ENCODE measurements around the gene PTPN12. TPM values are rescaled to one million over a fixed set of nuclear protein-coding genes. Genes with fewer than 3 reads are reported as not detected.

PTPN12 gene
- total and polyA plus RNA-seq, 2 donors (not counting 1 experiment from before 2014, with no cell fraction given): 18.0 to 78.8 TPM

DNA sequence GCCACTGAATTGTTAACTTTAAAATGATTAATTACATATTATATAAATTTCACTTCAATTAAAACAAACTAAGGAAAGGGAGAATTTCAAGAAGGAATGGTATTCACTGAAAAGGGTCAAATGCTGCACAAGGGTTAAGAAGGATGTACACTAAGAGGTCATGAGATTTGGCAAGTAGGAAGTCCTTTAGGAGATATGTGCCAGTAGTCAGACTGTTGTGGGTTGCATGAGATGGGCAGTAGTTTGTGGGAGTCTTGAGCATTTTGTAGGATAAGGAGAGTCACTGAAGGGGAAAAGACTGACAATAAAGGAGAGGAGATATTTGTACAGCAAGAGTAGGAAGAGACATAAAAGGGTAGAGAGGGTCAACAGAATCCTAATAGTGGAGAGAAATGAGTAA, 12.4 kb upstream of the PTPN12 start:
- POLR2A ChIA-PET: no interaction called here
- CTCF ChIA-PET: no interaction called here

DNA sequence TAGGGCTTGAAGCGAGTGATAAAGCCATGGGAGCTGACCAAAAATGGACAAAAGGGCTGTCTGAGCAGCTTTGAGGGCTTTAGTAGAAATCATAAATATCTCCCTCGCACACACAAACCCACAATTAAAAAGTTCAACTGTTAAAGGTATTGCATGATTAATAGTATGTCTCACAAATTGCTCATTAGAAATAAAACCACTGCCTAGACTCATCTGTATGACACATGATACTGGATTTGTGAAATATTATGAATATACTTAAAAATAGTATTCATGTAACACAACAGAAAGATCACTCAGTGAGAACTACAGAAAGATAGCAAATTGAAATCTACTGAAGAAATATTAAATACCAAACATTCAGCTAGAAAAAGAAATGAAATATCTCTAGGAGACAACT, 11.9 kb upstream of the PTPN12 start:
- no CpG with 5 or more reads among the region's 2 CpGs for WGBS (ENCODE audit: insufficient coverage)
- POLR2A ChIA-PET: no interaction called here
- intact Hi-C loops (cut with micrococcal nuclease): loop anchor here (10.0 kb wide), 1 partner anchor 60 kb away; no protein-coding TSS in a partner anchor

More for the DNA sequence above, 12.4 kb upstream of the PTPN12 start:
- no peak overlapping the region for H3K27ac ChIP-seq (ENCODE audit: low read length in 2 of 2)
- H3K9ac ChIP-seq (ENCODE audit: low read length): no peak overlapping the region
- H3K4me1 Mint-ChIP-seq: peaks cover 10% of the 10 kb centered on the region
- H3K36me3 ChIP-seq (replicated peaks in 1 of 2; ENCODE audit: control extremely low read depth in 1 of 2, control insufficient read depth in 1 of 2, extremely low read depth in 1 of 2, insufficient read depth in 2 of 2, low read length in 1 of 2): no peaks in the 10 kb centered on the region
- H3K27ac Mint-ChIP-seq: no peak overlapping the region
- H3K27me3 Mint-ChIP-seq: no peaks in the 10 kb centered on the region
- H3K79me2 ChIP-seq (ENCODE audit: control insufficient read depth, insufficient read depth, low read length): no peaks in the 10 kb centered on the region
- H3K4me2 ChIP-seq (replicated peaks; ENCODE audit: low read depth, low read length, poor library complexity, severe bottlenecking): no peak overlapping the region
- H3K9me3 Mint-ChIP-seq (ENCODE audit: insufficient read depth): no peaks in the 10 kb centered on the region
- DNase-seq: no peak
- H3K27me3 ChIP-seq (replicated peaks in 1 of 4; ENCODE audit: control extremely low read depth in 1 of 4, control insufficient read depth in 3 of 4, insufficient read depth in 4 of 4, low read length in 3 of 4): no peaks in the 10 kb centered on the region
- H3K4me3 ChIP-seq (ENCODE audit: control extremely low read depth in 1 of 5, extremely low read depth in 1 of 5, insufficient read depth in 1 of 5, low read depth in 2 of 5, low read length in 4 of 5): no peak overlapping the region
- TF ChIP-seq EZH2 (IDR thresholded peaks at IDR 0.05; ENCODE audit: borderline replicate concordance, insufficient read depth, low read depth, low read length, poor library complexity, severe bottlenecking) (no peak), CTCF (IDR thresholded peaks at IDR 0.05) (no peak)
- intact Hi-C loops (cut with micrococcal nuclease): loop anchor here (10.0 kb wide), 1 partner anchor 60 kb away; no protein-coding TSS in a partner anchor
- no peaks in the 10 kb centered on the region for H4K20me1 ChIP-seq (ENCODE audit: control insufficient read depth, insufficient read depth, low read length, poor library complexity, severe bottlenecking)
- H3K4me3 Mint-ChIP-seq: no peak overlapping the region
- no peaks in the 10 kb centered on the region for H3K9me3 ChIP-seq (ENCODE audit: control extremely low read depth in 1 of 3, control insufficient read depth in 2 of 3, insufficient read depth in 1 of 3, low read length in 2 of 3)
- peaks cover 4 to 6% of the 10 kb centered on the region in 2 donors for H3K4me1 ChIP-seq (ENCODE audit: control insufficient read depth in 2 of 2, insufficient read depth in 2 of 2, low read length in 2 of 2)
- no peak overlapping the region for H2AFZ ChIP-seq (ENCODE audit: insufficient read depth, low read depth, low read length, poor library complexity, severe bottlenecking)
- no peak for ATAC-seq (ENCODE audit: low read depth)

More for the DNA sequence above, 11.9 kb upstream of the PTPN12 start:
- CTCF ChIA-PET: no interaction called here
- no peak overlapping the region for H3K27ac ChIP-seq (ENCODE audit: low read length in 2 of 2)
- H4K20me1 ChIP-seq (ENCODE audit: control insufficient read depth, insufficient read depth, low read length, poor library complexity, severe bottlenecking): no peaks in the 10 kb centered on the region
- H3K9me3 Mint-ChIP-seq (ENCODE audit: insufficient read depth): no peaks in the 10 kb centered on the region
- no peak for TF ChIP-seq CTCF (IDR thresholded peaks at IDR 0.05)
- TF ChIP-seq EZH2 (IDR thresholded peaks at IDR 0.05; ENCODE audit: borderline replicate concordance, insufficient read depth, low read depth, low read length, poor library complexity, severe bottlenecking): no peak
- H3K4me2 ChIP-seq (replicated peaks; ENCODE audit: low read depth, low read length, poor library complexity, severe bottlenecking): no peak overlapping the region
- H3K27ac Mint-ChIP-seq: no peak overlapping the region
- no peaks in the 10 kb centered on the region for H3K36me3 ChIP-seq (replicated peaks in 1 of 2; ENCODE audit: control extremely low read depth in 1 of 2, control insufficient read depth in 1 of 2, extremely low read depth in 1 of 2, insufficient read depth in 2 of 2, low read length in 1 of 2)
- peaks cover 9 to 11% of the 10 kb centered on the region in 2 donors for H3K4me1 ChIP-seq (ENCODE audit: control insufficient read depth in 2 of 2, insufficient read depth in 2 of 2, low read length in 2 of 2)
- no peaks in the 10 kb centered on the region for H3K79me2 ChIP-seq (ENCODE audit: control insufficient read depth, insufficient read depth, low read length)
- DNase-seq (no peak), ATAC-seq (ENCODE audit: low read depth) (no peak)
- H3K4me1 Mint-ChIP-seq: peaks cover 14% of the 10 kb centered on the region
- H3K27me3 ChIP-seq (replicated peaks in 1 of 4; ENCODE audit: control extremely low read depth in 1 of 4, control insufficient read depth in 3 of 4, insufficient read depth in 4 of 4, low read length in 3 of 4): no peaks in the 10 kb centered on the region
- H3K9me3 ChIP-seq (ENCODE audit: control extremely low read depth in 1 of 3, control insufficient read depth in 2 of 3, insufficient read depth in 1 of 3, low read length in 2 of 3): no peaks in the 10 kb centered on the region
- no peak overlapping the region for H2AFZ ChIP-seq (ENCODE audit: insufficient read depth, low read depth, low read length, poor library complexity, severe bottlenecking)
- H3K4me3 ChIP-seq (ENCODE audit: control extremely low read depth in 1 of 5, extremely low read depth in 1 of 5, insufficient read depth in 1 of 5, low read depth in 2 of 5, low read length in 4 of 5): no peak overlapping the region
- no peak overlapping the region for H3K9ac ChIP-seq (ENCODE audit: low read length)
- no peaks in the 10 kb centered on the region for H3K27me3 Mint-ChIP-seq
- H3K4me3 Mint-ChIP-seq: no peak overlapping the region

All from B cell (primary cell).